Gastrocnemius medialis (tissue), 4 donors: ENCODE results near the gene SMYD3.

ENCODE experiments used
- CTCF ChIP-seq, 5 experiments: fragments of 450-650 bp in 3 of 5; fragments of 200-600 bp in 2 of 5; sonication (generic) in 2 of 5; IDR thresholded peaks in 4 of 5; conservative IDR thresholded peaks in 1 of 5; 1 replicate in 4 of 5; 2 replicates in 1 of 5; pipeline ENCODE4 v1.5.1; 2016 to 2019; ENCODE audit warnings: antibody characterized with exemption in 5 of 5, mild to moderate bottlenecking in 3 of 5, moderate library complexity in 3 of 5
- POLR2A ChIP-seq, 2 donors: fragments of 450-650 bp; IDR thresholded peaks; one replicate each; pipeline ENCODE4 v1.6.1; 2017; ENCODE audit warnings: antibody characterized with exemption in 2 of 2, mild to moderate bottlenecking in 2 of 2, moderate library complexity in 2 of 2

- TF ChIP-seq CTCF (IDR thresholded peaks at IDR 0.05 in 4 of 5, conservative IDR thresholded peaks at IDR 0.05 in 1 of 5) = no peak
- peak in 1 of 2 donors; percentile 13 for TF ChIP-seq POLR2A (IDR thresholded peaks at IDR 0.05)
Observed at GRCh38 chr1:246554201-246554600, 47.1 kb upstream of the SMYD3 start.
